Esophagus mucosa (tissue), 1 donor: ENCODE measurements around the gene RBP3. TPM values are rescaled to one million over a fixed set of nuclear protein-coding genes. Genes with fewer than 3 reads are reported as not detected.

Experiments
- ATAC-seq: fragments of 200-7000 bp; cut with Tn5 transposase; one replicate; pipeline ENCODE4 v1.9.1; 2020
- total RNA-seq: library from RNA; stranded (reverse); gene quantifications from one replicate; pipeline ENCODE4 v1.2.4, GENCODE V29; 2023
- donor health status: DM: yes; HTN: yes; CAD: no.

The RBP3 gene
- total RNA-seq, 1 donor from 2014 or later: not detected

GRCh38 chr10:47402641-47403301, 54.6 kb downstream of the RBP3 start:
- ATAC-seq: peak; percentile 12

GRCh38 chr10:47403446-47404318, 55.5 kb downstream of the RBP3 start:
- ATAC-seq: no peak

DNA sequence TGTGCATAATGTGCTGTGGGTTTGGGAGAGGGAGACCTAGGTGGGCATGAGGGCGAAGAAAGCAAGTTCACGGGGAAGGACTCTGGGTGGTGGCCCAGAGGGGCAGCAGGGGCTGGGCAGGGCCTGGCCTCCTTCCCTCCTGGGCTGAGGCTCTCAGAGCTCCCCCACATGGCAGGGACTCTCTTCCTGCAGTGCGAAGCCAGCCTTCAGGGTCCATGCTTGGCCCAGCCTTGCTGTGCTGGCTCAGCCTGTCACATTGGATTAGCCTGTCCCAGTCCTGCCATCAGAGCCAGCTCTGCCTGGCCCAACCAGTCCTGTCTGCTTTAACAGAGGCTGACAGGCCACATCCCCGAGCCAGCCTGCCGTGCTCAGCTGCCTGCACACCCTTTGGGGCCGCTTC, 56.3 kb downstream of the RBP3 start:
- ATAC-seq: peak; percentile 75

GRCh38 chr10:47404937-47405336, 56.8 kb downstream of the RBP3 start:
- ATAC-seq: no peak

GRCh38 chr10:47405857-47406547, 57.8 kb downstream of the RBP3 start:
- ATAC-seq: peak; percentile 44

- ATAC-seq: no peak
Observed at GRCh38 chr10:47406548-47406869, 58.3 kb downstream of the RBP3 start.

- peak; percentile 82 for ATAC-seq
Observed at GRCh38 chr10:47406870-47407691, 58.9 kb downstream of the RBP3 start.

Other genes starting within 250 kb of the RBP3 start
- gene GDF10, start 48.2 kb upstream of the RBP3 start, total RNA-seq: not detected
- gene GDF2, start 25.9 kb upstream of the RBP3 start, total RNA-seq: not detected
- 0.60 TPM for gene ZNF488, start 35.9 kb downstream of the RBP3 start, total RNA-seq
- gene ANXA8, start 135.8 kb downstream of the RBP3 start, total RNA-seq: 203 TPM
- 3.4 TPM for gene FAM25G, start 143.3 kb downstream of the RBP3 start, total RNA-seq
- gene AGAP9, start 175.3 kb downstream of the RBP3 start, total RNA-seq: 3.0 TPM